ENCODE measurements around the gene NUP133. TPM values are rescaled to one million over a fixed set of nuclear protein-coding genes. Genes with fewer than 3 reads are reported as not detected.

NUP133 gene
- total and polyA plus RNA-seq, 4 donors = 12.9 to 57.6 (median 25.3) TPM

- H3K4me3 ChIP-seq = no peak overlapping the region
- H3K9ac ChIP-seq (ENCODE audit: insufficient read depth in 1 of 2, low read length in 2 of 2) = no peak overlapping the region
- no peak for ATAC-seq (ENCODE audit: insufficient read depth, low FRiP score)
- TF ChIP-seq CTCF (IDR thresholded peaks at IDR 0.05; ENCODE audit: control extremely low read depth, extremely low read depth) = no peak
- H3K36me3 ChIP-seq (ENCODE audit: control insufficient read depth in 4 of 4, insufficient read depth in 4 of 4, low read length in 4 of 4) = peaks cover 0 to 3% (median 0%) of the 10 kb centered on the region in 4 donors
- 70 to 87% methylated on average over 7 of the region's 7 CpGs for WGBS, 2 donors
- H3K27ac ChIP-seq (ENCODE audit: low read depth in 1 of 2, low read length in 1 of 2) = no peak overlapping the region
- no peak for DNase-seq
- peaks cover 6 to 16% (median 10%) of the 10 kb centered on the region in 5 donors for H3K4me1 ChIP-seq (ENCODE audit: control insufficient read depth in 5 of 5, insufficient read depth in 5 of 5, low read length in 5 of 5)
- H3K27me3 ChIP-seq (ENCODE audit: control insufficient read depth in 3 of 3, insufficient read depth in 3 of 3, low read length in 2 of 3) = no peaks in the 10 kb centered on the region
- no peaks in the 10 kb centered on the region for H3K9me3 ChIP-seq (ENCODE audit: control insufficient read depth in 4 of 4, insufficient read depth in 3 of 4, low read length in 3 of 4)
Measured at GRCh38 chr1:229553621-229554130, 45.5 kb upstream of the NUP133 start.

- Histone ChIP-seq H3K4me1 (ENCODE audit: control insufficient read depth in 5 of 5, insufficient read depth in 5 of 5, low read length in 5 of 5) (peaks cover 6 to 15% (median 10%) of the 10 kb centered on the region in 5 donors), H3K27ac (ENCODE audit: low read depth in 1 of 2, low read length in 1 of 2) (no peak overlapping the region), H3K9me3 (ENCODE audit: control insufficient read depth in 4 of 4, insufficient read depth in 3 of 4, low read length in 3 of 4) (no peaks in the 10 kb centered on the region), H3K36me3 (ENCODE audit: control insufficient read depth in 4 of 4, insufficient read depth in 4 of 4, low read length in 4 of 4) (peaks cover 0 to 5% (median 0%) of the 10 kb centered on the region in 4 donors), H3K4me3 (no peak overlapping the region), H3K9ac (ENCODE audit: insufficient read depth in 1 of 2, low read length in 2 of 2) (no peak overlapping the region), H3K27me3 (ENCODE audit: control insufficient read depth in 3 of 3, insufficient read depth in 3 of 3, low read length in 2 of 3) (no peaks in the 10 kb centered on the region)
- TF ChIP-seq CTCF (IDR thresholded peaks at IDR 0.05; ENCODE audit: control extremely low read depth, extremely low read depth) = no peak
- DNase-seq (no peak), ATAC-seq (ENCODE audit: insufficient read depth, low FRiP score) (no peak)
- 78 to 79% methylated on average over 5 of the region's 5 CpGs for WGBS, 2 donors
Measured at GRCh38 chr1:229552732-229553131, 44.6 kb upstream of the NUP133 start.

GRCh38 chr1:229550812-229551567 is 42.8 kb upstream of the NUP133 start:
- DNase-seq (no peak), ATAC-seq (ENCODE audit: insufficient read depth, low FRiP score) (no peak)
- TF ChIP-seq CTCF (IDR thresholded peaks at IDR 0.05; ENCODE audit: control extremely low read depth, extremely low read depth) = no peak
- peaks cover 4 to 9% (median 6%) of the 10 kb centered on the region in 4 donors for H3K36me3 ChIP-seq (ENCODE audit: control insufficient read depth in 4 of 4, insufficient read depth in 4 of 4, low read length in 4 of 4)
- no peak overlapping the region for H3K4me3 ChIP-seq
- H3K27me3 ChIP-seq (ENCODE audit: control insufficient read depth in 3 of 3, insufficient read depth in 3 of 3, low read length in 2 of 3) = no peaks in the 10 kb centered on the region
- peaks cover 0 to 6% (median 0%) of the 10 kb centered on the region in 5 donors for H3K4me1 ChIP-seq (ENCODE audit: control insufficient read depth in 5 of 5, insufficient read depth in 5 of 5, low read length in 5 of 5)
- WGBS, 2 donors = 77 to 87% methylated on average over 3 of the region's 3 CpGs
- H3K27ac ChIP-seq (ENCODE audit: low read depth in 1 of 2, low read length in 1 of 2) = no peak overlapping the region
- H3K9ac ChIP-seq (ENCODE audit: insufficient read depth in 1 of 2, low read length in 2 of 2) = no peak overlapping the region
- H3K9me3 ChIP-seq (ENCODE audit: control insufficient read depth in 4 of 4, insufficient read depth in 3 of 4, low read length in 3 of 4) = no peaks in the 10 kb centered on the region
